RWPE2 (cell line): ENCODE results near the gene DLG2.

Experiments
- ATAC-seq: fragments of 200-7000 bp; cut with Tn5 transposase; 3 replicates; pipeline ENCODE4 v1.9.1; 2021; ENCODE audit warnings: low read depth
- DNase-seq: peaks from one replicate; pipeline ENCODE4 v3.0.0-alpha.2; 2020; ENCODE audit warnings: low spot score
- H3K27ac ChIP-seq: fragments of 450-650 bp; 2 replicates; pipeline ENCODE4 v1.5.1; 2017; ENCODE audit warnings: mild to moderate bottlenecking; ENCODE audit not compliant: poor library complexity, severe bottlenecking
- H3K27me3 ChIP-seq: fragments of 250-450 bp; sonication (Bioruptor Pico); 2 replicates; pipeline ENCODE4 v1.5.1; 2021; ENCODE audit warnings: mild to moderate bottlenecking, moderate library complexity; ENCODE audit not compliant: insufficient read depth, poor library complexity, severe bottlenecking
- H3K36me3 ChIP-seq: fragments of 250-450 bp; sonication (Bioruptor Pico); 2 replicates; pipeline ENCODE4 v1.5.1; 2020; ENCODE audit warnings: low read depth, mild to moderate bottlenecking, moderate library complexity
- H3K4me1 ChIP-seq: fragments of 250-450 bp; sonication (Bioruptor Pico); 2 replicates; pipeline ENCODE4 v1.5.1; 2021; ENCODE audit warnings: mild to moderate bottlenecking, moderate library complexity; ENCODE audit not compliant: insufficient read depth, poor library complexity, severe bottlenecking
- H3K4me3 ChIP-seq: fragments of 250-450 bp; sonication (Bioruptor Pico); 2 replicates; pipeline ENCODE4 v1.5.1; 2021; ENCODE audit warnings: mild to moderate bottlenecking, moderate library complexity; ENCODE audit not compliant: severe bottlenecking
- H3K9me3 ChIP-seq: fragments of 250-450 bp; sonication (Bioruptor Pico); 2 replicates; pipeline ENCODE4 v1.5.1; 2021; ENCODE audit warnings: mild to moderate bottlenecking, moderate library complexity; ENCODE audit not compliant: severe bottlenecking
- CTCF ChIP-seq: fragments of 450-650 bp; IDR thresholded peaks from one replicate; pipeline ENCODE4 v1.5.1; 2017; ENCODE audit warnings: mild to moderate bottlenecking, moderate library complexity; ENCODE audit not compliant: poor library complexity, severe bottlenecking

DLG2 gene

GRCh38 chr11:83978942-83979341 is 1648.2 kb downstream of the DLG2 start:
- no peaks in the 10 kb centered on the region for H3K4me1 ChIP-seq
- ATAC-seq (no peak), DNase-seq (no peak)
- no peaks in the 10 kb centered on the region for H3K27me3 ChIP-seq
- H3K4me3 ChIP-seq, result no peak overlapping the region
- no peaks in the 10 kb centered on the region for H3K9me3 ChIP-seq
- TF ChIP-seq CTCF, result no peak
- H3K27ac ChIP-seq, result no peak overlapping the region
- H3K36me3 ChIP-seq, result no peaks in the 10 kb centered on the region

- no peaks in the 10 kb centered on the region for H3K4me1 ChIP-seq
- H3K27ac ChIP-seq, result no peak overlapping the region
- H3K9me3 ChIP-seq, result no peaks in the 10 kb centered on the region
- DNase-seq (no peak), ATAC-seq (no peak)
- H3K4me3 ChIP-seq, result no peak overlapping the region
- no peaks in the 10 kb centered on the region for H3K36me3 ChIP-seq
- H3K27me3 ChIP-seq, result no peaks in the 10 kb centered on the region
- no peak for TF ChIP-seq CTCF
These were observed 1651.1 kb downstream of the DLG2 start for GRCh38 chr11:83976086-83976485.

GRCh38 chr11:83972536-83972935 is 1654.6 kb downstream of the DLG2 start:
- Histone ChIP-seq H3K27me3 (no peaks in the 10 kb centered on the region), H3K9me3 (no peaks in the 10 kb centered on the region), H3K36me3 (no peaks in the 10 kb centered on the region), H3K4me1 (no peaks in the 10 kb centered on the region), H3K27ac (no peak overlapping the region), H3K4me3 (no peak overlapping the region)
- ATAC-seq, result no peak
- no peak for TF ChIP-seq CTCF
- no peak for DNase-seq

- Histone ChIP-seq H3K36me3 (no peaks in the 10 kb centered on the region), H3K4me1 (no peaks in the 10 kb centered on the region), H3K27me3 (no peaks in the 10 kb centered on the region), H3K27ac (no peak overlapping the region), H3K4me3 (no peak overlapping the region), H3K9me3 (no peaks in the 10 kb centered on the region)
- DNase-seq (no peak), ATAC-seq (no peak)
- no peak for TF ChIP-seq CTCF
These were observed 1656.1 kb downstream of the DLG2 start for GRCh38 chr11:83971063-83971462.

GRCh38 chr11:83970061-83970671 is 1657.0 kb downstream of the DLG2 start:
- Histone ChIP-seq H3K4me1 (no peaks in the 10 kb centered on the region), H3K36me3 (no peaks in the 10 kb centered on the region), H3K27me3 (no peaks in the 10 kb centered on the region), H3K9me3 (no peaks in the 10 kb centered on the region), H3K4me3 (no peak overlapping the region), H3K27ac (no peak overlapping the region)
- no peak for TF ChIP-seq CTCF
- no peak for DNase-seq
- ATAC-seq, result no peak
